Measurements from ENCODE around the gene CNNM2.

- TF ChIP-seq, protein P1, sequence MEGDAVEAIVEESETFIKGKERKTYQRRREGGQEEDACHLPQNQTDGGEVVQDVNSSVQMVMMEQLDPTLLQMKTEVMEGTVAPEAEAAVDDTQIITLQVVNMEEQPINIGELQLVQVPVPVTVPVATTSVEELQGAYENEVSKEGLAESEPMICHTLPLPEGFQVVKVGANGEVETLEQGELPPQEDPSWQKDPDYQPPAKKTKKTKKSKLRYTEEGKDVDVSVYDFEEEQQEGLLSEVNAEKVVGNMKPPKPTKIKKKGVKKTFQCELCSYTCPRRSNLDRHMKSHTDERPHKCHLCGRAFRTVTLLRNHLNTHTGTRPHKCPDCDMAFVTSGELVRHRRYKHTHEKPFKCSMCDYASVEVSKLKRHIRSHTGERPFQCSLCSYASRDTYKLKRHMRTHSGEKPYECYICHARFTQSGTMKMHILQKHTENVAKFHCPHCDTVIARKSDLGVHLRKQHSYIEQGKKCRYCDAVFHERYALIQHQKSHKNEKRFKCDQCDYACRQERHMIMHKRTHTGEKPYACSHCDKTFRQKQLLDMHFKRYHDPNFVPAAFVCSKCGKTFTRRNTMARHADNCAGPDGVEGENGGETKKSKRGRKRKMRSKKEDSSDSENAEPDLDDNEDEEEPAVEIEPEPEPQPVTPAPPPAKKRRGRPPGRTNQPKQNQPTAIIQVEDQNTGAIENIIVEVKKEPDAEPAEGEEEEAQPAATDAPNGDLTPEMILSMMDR (IDR thresholded peaks at IDR 0.05): no peak
- TF ChIP-seq POLR2A (IDR thresholded peaks at IDR 0.05) (no peak), POLR2AphosphoS5 (IDR thresholded peaks at IDR 0.05) (no peak)
These were observed 11.6 kb upstream of the CNNM2 start for GRCh38 chr10:102906507-102906906.

All from prostate gland (tissue), 2 donors.